HG03460 (cell line): ENCODE results near the gene MTARC1.

Source experiments
- ATAC-seq: cut with Tn5 transposase; IDR thresholded peaks from one replicate; pipeline ENCODE4 v1.9.1; 2021; ENCODE audit not compliant: unreplicated experiment

Gene MTARC1

GRCh38 chr1:220803401-220804201, 16.9 kb downstream of the MTARC1 start:
- no peak for ATAC-seq

- no peak for ATAC-seq
Observed at GRCh38 chr1:220804202-220804586, 17.5 kb downstream of the MTARC1 start.

GRCh38 chr1:220806408-220806807, 19.7 kb downstream of the MTARC1 start:
- no peak for ATAC-seq

GRCh38 chr1:220807726-220808125, 21.0 kb downstream of the MTARC1 start:
- no peak for ATAC-seq

GRCh38 chr1:220808345-220809186, 21.9 kb downstream of the MTARC1 start:
- no peak for ATAC-seq

- ATAC-seq: no peak
Observed at GRCh38 chr1:220809187-220809550, 22.5 kb downstream of the MTARC1 start.

- peak; percentile 10 for ATAC-seq
Observed at GRCh38 chr1:220809704-220810103, 23.0 kb downstream of the MTARC1 start.

- ATAC-seq: peak; percentile 94
Observed at GRCh38 chr1:220810179-220810653, 23.5 kb downstream of the MTARC1 start.

GRCh38 chr1:220810963-220811362, 24.2 kb downstream of the MTARC1 start:
- no peak for ATAC-seq

GRCh38 chr1:220811695-220812094, 25.0 kb downstream of the MTARC1 start:
- no peak for ATAC-seq

GRCh38 chr1:220812308-220812707, 25.6 kb downstream of the MTARC1 start:
- ATAC-seq: no peak

GRCh38 chr1:220813013-220813412, 26.3 kb downstream of the MTARC1 start:
- no peak for ATAC-seq

- ATAC-seq: no peak
Observed at GRCh38 chr1:220815409-220815808, 28.7 kb downstream of the MTARC1 start.

GRCh38 chr1:220817907-220818306, 31.2 kb downstream of the MTARC1 start:
- ATAC-seq: no peak

GRCh38 chr1:220818421-220819173, 31.9 kb downstream of the MTARC1 start:
- ATAC-seq: no peak

GRCh38 chr1:220819467-220820026, 32.8 kb downstream of the MTARC1 start:
- no peak for ATAC-seq

- ATAC-seq: no peak
Observed at GRCh38 chr1:220824031-220824989, 37.6 kb downstream of the MTARC1 start.

- no peak for ATAC-seq
Observed at GRCh38 chr1:220825819-220826551, 39.3 kb downstream of the MTARC1 start.

GRCh38 chr1:220826729-220827128, 40.0 kb downstream of the MTARC1 start:
- ATAC-seq: no peak
